Activated CD4-positive, alpha-beta T cell treated with anti-CD3 and anti-CD28 coated beads, Interleukin-2, amount 10 ng/mL, durations not matched to agents 24 days and 14 days (primary cell): Measurements from ENCODE around the gene EXOC2. TPM values are rescaled to one million over a fixed set of nuclear protein-coding genes. Genes with fewer than 3 reads are reported as not detected.
"Not testable (repeated sequence)": the region's sequence is repeated elsewhere in the genome, so short reads cannot be mapped to it uniquely, and the experiment has no call there.

ENCODE experiments used
- DNase-seq: peaks from one replicate; pipeline ENCODE4 v3.0.0; 2022
- H3K27ac Mint-ChIP-seq: one replicate; pipeline ENCODE4 v1.8.0; 2022; ENCODE audit warnings: mild to moderate bottlenecking, mixed read lengths
- H3K27me3 Mint-ChIP-seq: one replicate; pipeline ENCODE4 v1.8.0; 2022; ENCODE audit warnings: mixed read lengths
- H3K36me3 Mint-ChIP-seq: one replicate; pipeline ENCODE4 v1.8.0; 2022; ENCODE audit warnings: low read depth, mild to moderate bottlenecking, mixed read lengths
- H3K4me1 Mint-ChIP-seq: one replicate; pipeline ENCODE4 v1.8.0; 2021; ENCODE audit warnings: mixed read lengths
- H3K4me3 Mint-ChIP-seq: one replicate; pipeline ENCODE4 v1.8.0; 2022; ENCODE audit warnings: mild to moderate bottlenecking, moderate library complexity, mixed read lengths
- H3K9me3 Mint-ChIP-seq: one replicate; pipeline ENCODE4 v1.8.0; 2021; ENCODE audit warnings: mixed read lengths
- intact Hi-C: fragments of 100-400 bp; cut with micrococcal nuclease; formaldehyde crosslinking; loops from one replicate; pipeline ENCODE4 v1.15.1; 2023
- total RNA-seq: library from RNA; stranded (reverse); gene quantifications from 2 replicates; pipeline ENCODE4 v1.2.3, GENCODE V29; 2022

The EXOC2 gene
- total RNA-seq, 1 donor from 2014 or later: 43.6 TPM

GRCh38 chr6:680666-681340, 12.1 kb downstream of the EXOC2 start:
- Mint-ChIP-seq H3K27me3 (no peaks in the 10 kb centered on the region), H3K27ac (no peak overlapping the region), H3K4me3 (no peak overlapping the region), H3K36me3 (peaks cover 21% of the 10 kb centered on the region), H3K9me3 (no peaks in the 10 kb centered on the region), H3K4me1 (peaks cover 44% of the 10 kb centered on the region)
- intact Hi-C loops: no loop called here
- DNase-seq: no peak

GRCh38 chr6:680251-680650, 12.7 kb downstream of the EXOC2 start:
- Mint-ChIP-seq H3K4me1 (peaks cover 39% of the 10 kb centered on the region), H3K4me3 (no peak overlapping the region), H3K27me3 (no peaks in the 10 kb centered on the region), H3K9me3 (no peaks in the 10 kb centered on the region), H3K27ac (no peak overlapping the region), H3K36me3 (peaks cover 18% of the 10 kb centered on the region)
- DNase-seq: no peak
- intact Hi-C loops: no loop called here

- Mint-ChIP-seq H3K9me3 (no peaks in the 10 kb centered on the region), H3K27me3 (no peaks in the 10 kb centered on the region), H3K27ac (no peak overlapping the region), H3K36me3 (peaks cover 23% of the 10 kb centered on the region), H3K4me1 (peaks cover 41% of the 10 kb centered on the region), H3K4me3 (no peak overlapping the region)
- DNase-seq: peak; percentile 21
- intact Hi-C loops: no loop called here
Measured at GRCh38 chr6:679282-679681, 13.7 kb downstream of the EXOC2 start.

GRCh38 chr6:678520-678919, 14.4 kb downstream of the EXOC2 start:
- Mint-ChIP-seq H3K27ac (no peak overlapping the region), H3K4me3 (no peak overlapping the region), H3K4me1 (peaks cover 33% of the 10 kb centered on the region), H3K27me3 (no peaks in the 10 kb centered on the region), H3K9me3 (no peaks in the 10 kb centered on the region), H3K36me3 (peaks cover 23% of the 10 kb centered on the region)
- intact Hi-C loops: no loop called here
- DNase-seq: peak; percentile 30

- no peaks in the 10 kb centered on the region for H3K27me3 Mint-ChIP-seq
- intact Hi-C loops: no loop called here
- H3K36me3 Mint-ChIP-seq: peaks cover 21% of the 10 kb centered on the region
- no peaks in the 10 kb centered on the region for H3K9me3 Mint-ChIP-seq
- peak; percentile 35 for DNase-seq
- no peak overlapping the region for H3K4me3 Mint-ChIP-seq
- H3K4me1 Mint-ChIP-seq: peaks cover 30% of the 10 kb centered on the region
- H3K27ac Mint-ChIP-seq: no peak overlapping the region
Measured at GRCh38 chr6:677919-678318, 15.0 kb downstream of the EXOC2 start.

GRCh38 chr6:674956-675355, 18.0 kb downstream of the EXOC2 start:
- no peak for DNase-seq
- H3K27me3 Mint-ChIP-seq: no peaks in the 10 kb centered on the region
- H3K36me3 Mint-ChIP-seq: peaks cover 21% of the 10 kb centered on the region
- intact Hi-C loops: no loop called here
- H3K4me1 Mint-ChIP-seq: peaks cover 14% of the 10 kb centered on the region
- peak overlapping the region; percentile 3 for H3K4me3 Mint-ChIP-seq
- H3K27ac Mint-ChIP-seq: peak overlapping the region; percentile 55
- H3K9me3 Mint-ChIP-seq: no peaks in the 10 kb centered on the region

- intact Hi-C loops: no loop called here
- H3K27ac Mint-ChIP-seq: peak overlapping the region; percentile 55
- H3K4me3 Mint-ChIP-seq: no peak overlapping the region
- H3K4me1 Mint-ChIP-seq: peaks cover 12% of the 10 kb centered on the region
- no peak for DNase-seq
- no peaks in the 10 kb centered on the region for H3K27me3 Mint-ChIP-seq
- peaks cover 18% of the 10 kb centered on the region for H3K36me3 Mint-ChIP-seq
- no peaks in the 10 kb centered on the region for H3K9me3 Mint-ChIP-seq
Measured at GRCh38 chr6:674406-674805, 18.5 kb downstream of the EXOC2 start.

GRCh38 chr6:667253-667927, 25.5 kb downstream of the EXOC2 start:
- no peak overlapping the region for H3K4me3 Mint-ChIP-seq
- no peak overlapping the region for H3K27ac Mint-ChIP-seq
- H3K36me3 Mint-ChIP-seq: peaks cover 26% of the 10 kb centered on the region
- no peaks in the 10 kb centered on the region for H3K27me3 Mint-ChIP-seq
- peaks cover 29% of the 10 kb centered on the region for H3K4me1 Mint-ChIP-seq
- DNase-seq: no peak
- H3K9me3 Mint-ChIP-seq: peaks cover 4% of the 10 kb centered on the region
- intact Hi-C loops: no loop called here

- intact Hi-C loops: no loop called here
- H3K27ac Mint-ChIP-seq: no peak overlapping the region
- peaks cover 21% of the 10 kb centered on the region for H3K36me3 Mint-ChIP-seq
- H3K4me1 Mint-ChIP-seq: peaks cover 44% of the 10 kb centered on the region
- peaks cover 4% of the 10 kb centered on the region for H3K9me3 Mint-ChIP-seq
- DNase-seq: no peak
- no peaks in the 10 kb centered on the region for H3K27me3 Mint-ChIP-seq
- no peak overlapping the region for H3K4me3 Mint-ChIP-seq
Measured at GRCh38 chr6:665403-666267, 27.3 kb downstream of the EXOC2 start.

GRCh38 chr6:663788-664187, 29.2 kb downstream of the EXOC2 start:
- H3K9me3 Mint-ChIP-seq, H3K27me3 Mint-ChIP-seq, H3K4me3 Mint-ChIP-seq, H3K27ac Mint-ChIP-seq, intact Hi-C loops, DNase-seq: not testable (repeated sequence)
- H3K4me1 Mint-ChIP-seq: peaks cover 58% of the 10 kb centered on the region
- peaks cover 21% of the 10 kb centered on the region for H3K36me3 Mint-ChIP-seq

GRCh38 chr6:659716-660581, 33.0 kb downstream of the EXOC2 start:
- Mint-ChIP-seq H3K27ac (no peak overlapping the region), H3K27me3 (no peaks in the 10 kb centered on the region), H3K9me3 (no peaks in the 10 kb centered on the region), H3K4me3 (peak overlapping the region; percentile 39), H3K4me1 (peaks cover 53% of the 10 kb centered on the region), H3K36me3 (peaks cover 15% of the 10 kb centered on the region)
- DNase-seq: peak; percentile 63
- intact Hi-C loops: no loop called here

GRCh38 chr6:658244-658643, 34.7 kb downstream of the EXOC2 start:
- intact Hi-C loops: no loop called here
- H3K4me3 Mint-ChIP-seq: no peak overlapping the region
- no peaks in the 10 kb centered on the region for H3K9me3 Mint-ChIP-seq
- DNase-seq: no peak
- H3K4me1 Mint-ChIP-seq: peaks cover 44% of the 10 kb centered on the region
- peaks cover 19% of the 10 kb centered on the region for H3K36me3 Mint-ChIP-seq
- H3K27me3 Mint-ChIP-seq: no peaks in the 10 kb centered on the region
- no peak overlapping the region for H3K27ac Mint-ChIP-seq

- peaks cover 44% of the 10 kb centered on the region for H3K4me1 Mint-ChIP-seq
- no peak overlapping the region for H3K27ac Mint-ChIP-seq
- H3K27me3 Mint-ChIP-seq: no peaks in the 10 kb centered on the region
- intact Hi-C loops: no loop called here
- no peak overlapping the region for H3K4me3 Mint-ChIP-seq
- no peaks in the 10 kb centered on the region for H3K9me3 Mint-ChIP-seq
- DNase-seq: no peak
- H3K36me3 Mint-ChIP-seq: peaks cover 19% of the 10 kb centered on the region
Measured at GRCh38 chr6:657743-658142, 35.2 kb downstream of the EXOC2 start.
